A673 (cell line): Measurements from ENCODE around the gene TMEM259. TPM values are rescaled to one million over a fixed set of nuclear protein-coding genes. Genes with fewer than 3 reads are reported as not detected.

Experiments
- BruUV-seq: library from RNA; stranded (reverse); fragments of 400-500 nt; replicated peaks from 2 replicates; lab custom pipeline; 2021; lab: Mats Ljungman, UMichigan
- CTCF ChIA-PET: fragments of 300-600 bp; sonication (Branson Sonifier 250); formaldehyde crosslinking; loops from one replicate; lab custom pipeline; 2022; ENCODE audit warnings: antibody characterized with exemption; lab: Charles Lee
- POLR2A ChIA-PET: fragments of 300-600 bp; sonication (Branson Sonifier 250); formaldehyde crosslinking; loops from one replicate; lab custom pipeline; 2022; ENCODE audit warnings: antibody characterized with exemption; ENCODE audit not compliant: low non-redundant PET; lab: Charles Lee
- DNase-seq: peaks from one replicate; pipeline ENCODE4 v3.0.0-alpha.2; 2015; ENCODE audit warnings: low spot score
- H3K27ac ChIP-seq: fragments of 200-600 bp; sonication (generic); 2 replicates; pipeline ENCODE4 v1.5.1; 2016; ENCODE audit warnings: mixed run types, low read depth, mild to moderate bottlenecking, mixed read lengths, antibody characterized with exemption, low read length; ENCODE audit not compliant: poor library complexity, severe bottlenecking
- H3K27me3 ChIP-seq: fragments of 200-600 bp; sonication (generic); replicated peaks from 2 replicates; pipeline ENCODE4 v1.6.1; 2017; ENCODE audit warnings: mixed run types, low read depth, mild to moderate bottlenecking, mixed read lengths, antibody characterized with exemption, low read length; ENCODE audit not compliant: insufficient read depth, poor library complexity
- H3K36me3 ChIP-seq: fragments of 200-600 bp; sonication (generic); 2 replicates; pipeline ENCODE4 v1.6.1; 2016; ENCODE audit warnings: mixed run types, mild to moderate bottlenecking, mixed read lengths, antibody characterized with exemption, low read length; ENCODE audit not compliant: insufficient read depth, poor library complexity, severe bottlenecking
- H3K4me1 ChIP-seq: fragments of 200-600 bp; sonication (generic); 2 replicates; pipeline ENCODE4 v1.6.1; 2017; ENCODE audit warnings: mixed run types, mild to moderate bottlenecking, mixed read lengths, antibody characterized with exemption, low read length; ENCODE audit not compliant: insufficient read depth, poor library complexity, severe bottlenecking
- H3K4me3 ChIP-seq: fragments of 200-600 bp; sonication (generic); 2 replicates; pipeline ENCODE4 v1.5.1; 2016; ENCODE audit warnings: low read depth, mixed run types, mild to moderate bottlenecking, mixed read lengths, low read length; ENCODE audit not compliant: poor library complexity, severe bottlenecking
- H3K9me3 ChIP-seq: fragments of 200-600 bp; sonication (generic); 2 replicates; pipeline ENCODE4 v1.6.1; 2016; ENCODE audit warnings: mixed run types, low read depth, mild to moderate bottlenecking, mixed read lengths, antibody characterized with exemption, low read length; ENCODE audit not compliant: poor library complexity, severe bottlenecking
- CTCF ChIP-seq: fragments of 300-800, 200-600 bp; sonication (generic); conservative IDR thresholded peaks from 2 replicates; pipeline ENCODE4 v1.5.1; 2017; ENCODE audit warnings: low read depth, mild to moderate bottlenecking, antibody characterized with exemption, low read length, moderate library complexity, mixed read lengths
- EZH2 ChIP-seq: fragments of 200-600 bp; sonication (generic); IDR thresholded peaks from 2 replicates; pipeline ENCODE4 v1.6.1; 2017; ENCODE audit warnings: borderline replicate concordance, low read depth, mild to moderate bottlenecking, mixed read lengths, antibody characterized with exemption, low read length; ENCODE audit not compliant: poor library complexity, severe bottlenecking
- intact Hi-C: fragments of 100-400 bp; cut with micrococcal nuclease; formaldehyde crosslinking; loops from one replicate; pipeline ENCODE4 v1.10.0; 2022; ENCODE audit not compliant: unreplicated experiment
- total RNA-seq: library from RNA; stranded (reverse); gene quantifications from 2 replicates; pipeline ENCODE4 v1.2.3, GENCODE V29; 2021

Gene TMEM259
- total RNA-seq, 1 experiment from 2014 or later, result 151 TPM

- no peak for DNase-seq
- Histone ChIP-seq H3K4me3 (no peak overlapping the region), H3K27ac (no peak overlapping the region), H3K36me3 (peaks cover 32% of the 10 kb centered on the region), H3K9me3 (no peaks in the 10 kb centered on the region), H3K27me3 (no peaks in the 10 kb centered on the region), H3K4me1 (peaks cover 16% of the 10 kb centered on the region)
- intact Hi-C loops, result no loop called here
- POLR2A ChIA-PET, result no interaction called here
- CTCF ChIA-PET, result interaction anchor here (0.6 kb wide), 1 partner anchor 107 kb away, joined by 3 read pairs; no protein-coding TSS in a partner anchor
- BruUV-seq, result no TSS peak
- TF ChIP-seq EZH2, result no peak
- TF ChIP-seq CTCF, result no peak
Observed at GRCh38 chr19:1007399-1008251, 13.3 kb downstream of the TMEM259 start.

GRCh38 chr19:1006711-1007398, 14.1 kb downstream of the TMEM259 start:
- Histone ChIP-seq H3K4me1 (peaks cover 16% of the 10 kb centered on the region), H3K27me3 (no peaks in the 10 kb centered on the region), H3K27ac (no peak overlapping the region), H3K4me3 (no peak overlapping the region), H3K36me3 (peaks cover 24% of the 10 kb centered on the region), H3K9me3 (no peaks in the 10 kb centered on the region)
- TF ChIP-seq CTCF (no peak), EZH2 (no peak)
- ChIA-PET CTCF (interaction anchor here (0.6 kb wide), 1 partner anchor 106 kb away, joined by 3 read pairs; no protein-coding TSS in a partner anchor), POLR2A (no interaction called here)
- no TSS peak for BruUV-seq
- intact Hi-C loops, result no loop called here
- no peak for DNase-seq

- CTCF ChIA-PET, result no interaction called here
- Histone ChIP-seq H3K27me3 (peaks cover 11% of the 10 kb centered on the region), H3K36me3 (peaks cover 10% of the 10 kb centered on the region), H3K4me1 (peaks cover 20% of the 10 kb centered on the region), H3K9me3 (no peaks in the 10 kb centered on the region), H3K4me3 (no peak overlapping the region), H3K27ac (no peak overlapping the region)
- no peak for DNase-seq
- BruUV-seq, result no TSS peak
- intact Hi-C loops, result no loop called here
- TF ChIP-seq EZH2 (no peak), CTCF (no peak)
- POLR2A ChIA-PET, result no interaction called here
Observed at GRCh38 chr19:1004803-1005664, 15.9 kb downstream of the TMEM259 start.
